GM12865 (cell line): Measurements from ENCODE around the gene BAZ2B.

Experiments used
- DNase-seq: peaks from one replicate; pipeline ENCODE4 v3.0.0; 2010; ENCODE audit warnings: low read depth
- H3K4me3 ChIP-seq: 2 replicates; pipeline ENCODE4 v1.5.1; 2011; ENCODE audit warnings: mild to moderate bottlenecking, low read depth, low read length, control low read depth
- CTCF ChIP-seq: IDR thresholded peaks from 2 replicates; pipeline ENCODE4 v1.5.1; 2011; ENCODE audit warnings: low read length, control low read depth, low read depth, inconsistent platforms; ENCODE audit not compliant: insufficient read depth; ENCODE audit errors: missing control alignments

Gene BAZ2B, protein sequence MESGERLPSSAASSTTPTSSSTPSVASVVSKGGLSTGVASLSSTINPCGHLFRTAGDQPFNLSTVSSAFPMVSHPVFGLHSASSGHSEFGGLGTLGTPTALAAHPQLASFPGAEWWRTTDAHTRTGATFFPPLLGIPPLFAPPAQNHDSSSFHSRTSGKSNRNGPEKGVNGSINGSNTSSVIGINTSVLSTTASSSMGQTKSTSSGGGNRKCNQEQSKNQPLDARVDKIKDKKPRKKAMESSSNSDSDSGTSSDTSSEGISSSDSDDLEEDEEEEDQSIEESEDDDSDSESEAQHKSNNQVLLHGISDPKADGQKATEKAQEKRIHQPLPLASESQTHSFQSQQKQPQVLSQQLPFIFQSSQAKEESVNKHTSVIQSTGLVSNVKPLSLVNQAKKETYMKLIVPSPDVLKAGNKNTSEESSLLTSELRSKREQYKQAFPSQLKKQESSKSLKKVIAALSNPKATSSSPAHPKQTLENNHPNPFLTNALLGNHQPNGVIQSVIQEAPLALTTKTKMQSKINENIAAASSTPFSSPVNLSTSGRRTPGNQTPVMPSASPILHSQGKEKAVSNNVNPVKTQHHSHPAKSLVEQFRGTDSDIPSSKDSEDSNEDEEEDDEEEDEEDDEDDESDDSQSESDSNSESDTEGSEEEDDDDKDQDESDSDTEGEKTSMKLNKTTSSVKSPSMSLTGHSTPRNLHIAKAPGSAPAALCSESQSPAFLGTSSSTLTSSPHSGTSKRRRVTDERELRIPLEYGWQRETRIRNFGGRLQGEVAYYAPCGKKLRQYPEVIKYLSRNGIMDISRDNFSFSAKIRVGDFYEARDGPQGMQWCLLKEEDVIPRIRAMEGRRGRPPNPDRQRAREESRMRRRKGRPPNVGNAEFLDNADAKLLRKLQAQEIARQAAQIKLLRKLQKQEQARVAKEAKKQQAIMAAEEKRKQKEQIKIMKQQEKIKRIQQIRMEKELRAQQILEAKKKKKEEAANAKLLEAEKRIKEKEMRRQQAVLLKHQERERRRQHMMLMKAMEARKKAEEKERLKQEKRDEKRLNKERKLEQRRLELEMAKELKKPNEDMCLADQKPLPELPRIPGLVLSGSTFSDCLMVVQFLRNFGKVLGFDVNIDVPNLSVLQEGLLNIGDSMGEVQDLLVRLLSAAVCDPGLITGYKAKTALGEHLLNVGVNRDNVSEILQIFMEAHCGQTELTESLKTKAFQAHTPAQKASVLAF (N-terminal part only)

GRCh38 chr2:159616286-159616701 lies at the start of gene BAZ2B:
Gene BAZ2B (minus strand): TSS chr2:159616548. CDS start chr2:159478719, 137,829 bp downstream.
- TF ChIP-seq CTCF, result no peak
- DNase-seq, result peak; percentile 54
- peak within 1 kb of the TSS; percentile 92 for H3K4me3 ChIP-seq

DNA sequence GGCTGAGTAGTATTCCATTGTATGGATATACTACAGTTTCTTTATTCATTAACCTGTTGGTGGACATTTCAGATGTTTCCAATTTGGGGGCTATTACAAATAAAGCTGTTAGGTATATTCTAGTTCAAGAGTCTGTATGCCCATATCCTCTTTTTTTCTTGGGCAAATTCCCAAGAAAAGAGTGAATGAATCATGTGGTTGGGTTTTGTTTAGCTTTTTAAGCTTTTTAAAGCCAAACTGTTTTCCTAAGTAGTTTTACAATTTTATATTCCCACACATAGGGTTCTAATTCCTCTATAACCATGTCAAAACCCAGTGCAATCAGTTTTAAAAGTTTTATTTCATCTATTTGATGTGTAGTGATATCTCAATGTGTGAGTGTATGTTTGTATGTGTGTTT lies 44.9 kb upstream of the BAZ2B start:
- no peak for TF ChIP-seq CTCF
- no peak for DNase-seq
- no peak overlapping the region for H3K4me3 ChIP-seq

GRCh38 chr2:159658881-159659873 lies 42.8 kb upstream of the BAZ2B start:
- no peak for DNase-seq
- no peak overlapping the region for H3K4me3 ChIP-seq
- no peak for TF ChIP-seq CTCF

GRCh38 chr2:159653962-159654361 lies 37.6 kb upstream of the BAZ2B start:
- H3K4me3 ChIP-seq, result no peak overlapping the region
- DNase-seq, result no peak
- TF ChIP-seq CTCF, result no peak

GRCh38 chr2:159651884-159652283 lies 35.5 kb upstream of the BAZ2B start:
- DNase-seq, result no peak
- no peak overlapping the region for H3K4me3 ChIP-seq
- TF ChIP-seq CTCF, result no peak
